Loucy (cell line): ENCODE data around the gene TCP11L1.
A peak's percentile ranks its signal among the peaks of the same experiment; 100 is the strongest.

ENCODE experiments used
- H2AFZ ChIP-seq: fragments of 200-600 bp; sonication (generic); 2 replicates; pipeline ENCODE4 v1.6.0; 2016; ENCODE audit warnings: antibody characterized with exemption, mild to moderate bottlenecking, low read length, moderate library complexity
- H3F3A ChIP-seq: fragments of 200-600 bp; 2 replicates; pipeline ENCODE4 v1.6.0; 2016; ENCODE audit warnings: antibody characterized with exemption, low read depth, mild to moderate bottlenecking
- H3K27me3 ChIP-seq: fragments of 200-600 bp; sonication (generic); 2 replicates; pipeline ENCODE4 v1.6.1; 2014; ENCODE audit warnings: low read length, mild to moderate bottlenecking; ENCODE audit not compliant: insufficient read depth, poor library complexity, severe bottlenecking
- H3K36me3 ChIP-seq: fragments of 200-600 bp; sonication (generic); 2 replicates; pipeline ENCODE4 v1.6.1; 2016; ENCODE audit warnings: low read length; ENCODE audit not compliant: insufficient read depth
- H3K4me1 ChIP-seq: fragments of 200-600 bp; sonication (generic); 2 replicates; pipeline ENCODE4 v1.5.1; 2014; ENCODE audit warnings: low read length, mild to moderate bottlenecking; ENCODE audit not compliant: insufficient read depth, poor library complexity, severe bottlenecking
- H3K4me2 ChIP-seq: fragments of 200-600 bp; sonication (generic); 2 replicates; pipeline ENCODE4 v1.6.0; 2014; ENCODE audit warnings: antibody characterized with exemption, low read length, low read depth, mild to moderate bottlenecking; ENCODE audit not compliant: poor library complexity, severe bottlenecking
- H3K4me3 ChIP-seq: fragments of 200-600 bp; sonication (generic); 2 replicates; pipeline ENCODE4 v1.5.1; 2014; ENCODE audit warnings: low read length, mild to moderate bottlenecking, mixed read lengths; ENCODE audit not compliant: poor library complexity, severe bottlenecking
- H3K79me2 ChIP-seq: fragments of 200-600 bp; sonication (generic); 2 replicates; pipeline ENCODE4 v1.6.1; 2014; ENCODE audit warnings: low read length; ENCODE audit not compliant: insufficient read depth
- H3K9ac ChIP-seq: fragments of 200-600 bp; sonication (generic); 2 replicates; pipeline ENCODE4 v1.6.0; 2014; ENCODE audit warnings: mild to moderate bottlenecking, low read depth, low read length, moderate library complexity; ENCODE audit not compliant: poor library complexity, severe bottlenecking
- H3K9me2 ChIP-seq: fragments of 200-600 bp; sonication (generic); replicated peaks from 2 replicates; pipeline ENCODE4 v1.6.1; 2016; ENCODE audit warnings: low read depth, low read length, mixed read lengths
- H3K9me3 ChIP-seq: fragments of 200-600 bp; sonication (generic); 2 replicates; pipeline ENCODE4 v1.6.1; 2014; ENCODE audit warnings: mild to moderate bottlenecking, antibody characterized with exemption, low read length, low read depth; ENCODE audit not compliant: insufficient read depth
- H4K20me1 ChIP-seq: fragments of 200-600 bp; sonication (generic); 2 replicates; pipeline ENCODE4 v1.6.0; 2014; ENCODE audit warnings: antibody characterized with exemption, low read length, mild to moderate bottlenecking; ENCODE audit not compliant: insufficient read depth, poor library complexity, severe bottlenecking
- EZH2phosphoT487 ChIP-seq: fragments of 200-600 bp; IDR thresholded peaks from 2 replicates; pipeline ENCODE4 v1.6.1; 2018; ENCODE audit warnings: antibody characterized with exemption, mild to moderate bottlenecking, moderate library complexity, borderline replicate concordance
- TF ChIP-seq, protein P1 (sequence below): fragments of 200-600 bp; sonication (generic); conservative IDR thresholded peaks from 2 replicates; pipeline ENCODE4 v1.5.1; 2014; ENCODE audit warnings: mild to moderate bottlenecking, antibody characterized with exemption, low read length

TCP11L1 gene

DNA sequence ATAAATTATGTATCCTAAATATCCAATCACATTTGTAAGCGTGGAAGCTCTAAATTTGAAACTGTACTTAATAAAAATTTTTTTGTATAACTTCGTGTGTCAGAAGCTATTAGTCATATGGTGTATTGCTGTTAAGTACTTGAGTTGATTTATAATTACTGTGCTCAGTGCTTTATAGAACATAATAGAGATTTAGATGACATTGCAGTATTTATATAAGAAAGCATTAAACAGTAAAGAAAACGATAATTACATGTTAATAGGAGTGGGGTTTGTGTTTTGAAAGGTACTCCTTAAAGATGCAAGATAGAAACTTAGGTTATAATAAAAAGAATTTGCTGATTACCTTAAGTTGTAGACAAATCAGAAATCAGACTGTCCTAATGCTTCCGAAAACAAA, 5.9 kb upstream of the TCP11L1 start:
- Histone ChIP-seq H4K20me1 (no peaks in the 10 kb centered on the region), H3F3A (no peaks in the 10 kb centered on the region), H3K9ac (no peak overlapping the region), H3K4me3 (no peak overlapping the region), H3K27me3 (no peaks in the 10 kb centered on the region), H3K4me1 (peaks cover 3% of the 10 kb centered on the region), H3K36me3 (no peaks in the 10 kb centered on the region), H3K4me2 (no peak overlapping the region), H3K9me2 (no peaks in the 10 kb centered on the region), H3K79me2 (no peaks in the 10 kb centered on the region), H3K9me3 (no peaks in the 10 kb centered on the region), H2AFZ (no peak overlapping the region)
- TF ChIP-seq, protein P1, sequence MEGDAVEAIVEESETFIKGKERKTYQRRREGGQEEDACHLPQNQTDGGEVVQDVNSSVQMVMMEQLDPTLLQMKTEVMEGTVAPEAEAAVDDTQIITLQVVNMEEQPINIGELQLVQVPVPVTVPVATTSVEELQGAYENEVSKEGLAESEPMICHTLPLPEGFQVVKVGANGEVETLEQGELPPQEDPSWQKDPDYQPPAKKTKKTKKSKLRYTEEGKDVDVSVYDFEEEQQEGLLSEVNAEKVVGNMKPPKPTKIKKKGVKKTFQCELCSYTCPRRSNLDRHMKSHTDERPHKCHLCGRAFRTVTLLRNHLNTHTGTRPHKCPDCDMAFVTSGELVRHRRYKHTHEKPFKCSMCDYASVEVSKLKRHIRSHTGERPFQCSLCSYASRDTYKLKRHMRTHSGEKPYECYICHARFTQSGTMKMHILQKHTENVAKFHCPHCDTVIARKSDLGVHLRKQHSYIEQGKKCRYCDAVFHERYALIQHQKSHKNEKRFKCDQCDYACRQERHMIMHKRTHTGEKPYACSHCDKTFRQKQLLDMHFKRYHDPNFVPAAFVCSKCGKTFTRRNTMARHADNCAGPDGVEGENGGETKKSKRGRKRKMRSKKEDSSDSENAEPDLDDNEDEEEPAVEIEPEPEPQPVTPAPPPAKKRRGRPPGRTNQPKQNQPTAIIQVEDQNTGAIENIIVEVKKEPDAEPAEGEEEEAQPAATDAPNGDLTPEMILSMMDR, result no peak
- no peak for TF ChIP-seq EZH2phosphoT487

DNA sequence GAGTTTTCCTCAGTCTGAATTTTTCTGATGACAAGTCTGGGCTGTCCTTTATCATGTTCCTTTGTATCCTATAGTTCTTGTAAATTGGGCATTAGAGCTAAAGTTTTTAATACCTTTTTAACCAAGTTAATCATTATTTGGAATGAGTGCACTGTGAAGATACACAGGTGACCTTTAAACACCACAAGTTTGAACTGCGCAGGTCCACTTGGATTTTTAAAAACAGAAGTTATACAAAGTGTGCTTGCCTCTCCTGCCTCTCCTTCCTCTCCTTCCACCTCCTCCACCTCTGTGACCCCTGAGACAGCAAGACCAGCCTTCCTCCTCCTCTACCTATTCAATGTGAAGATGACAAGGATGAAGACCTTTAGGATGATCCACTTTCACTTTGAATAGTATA, 4.4 kb upstream of the TCP11L1 start:
- H3K9me3 ChIP-seq, result no peaks in the 10 kb centered on the region
- no peaks in the 10 kb centered on the region for H4K20me1 ChIP-seq
- peaks cover 2% of the 10 kb centered on the region; the same call in 1 of the 2 replicates for H3K79me2 ChIP-seq
- H2AFZ ChIP-seq, result peak overlapping the region; percentile 70; the same call in 1 of the 2 replicates
- no peaks in the 10 kb centered on the region for H3F3A ChIP-seq
- H3K27me3 ChIP-seq, result no peaks in the 10 kb centered on the region
- no peak overlapping the region for H3K4me3 ChIP-seq
- H3K36me3 ChIP-seq, result no peaks in the 10 kb centered on the region
- peaks cover 3% of the 10 kb centered on the region for H3K4me1 ChIP-seq
- H3K4me2 ChIP-seq, result no peak overlapping the region
- H3K9me2 ChIP-seq, result no peaks in the 10 kb centered on the region
- no peak overlapping the region for H3K9ac ChIP-seq
- no peak for TF ChIP-seq EZH2phosphoT487
- TF ChIP-seq, protein P1, result no peak

DNA sequence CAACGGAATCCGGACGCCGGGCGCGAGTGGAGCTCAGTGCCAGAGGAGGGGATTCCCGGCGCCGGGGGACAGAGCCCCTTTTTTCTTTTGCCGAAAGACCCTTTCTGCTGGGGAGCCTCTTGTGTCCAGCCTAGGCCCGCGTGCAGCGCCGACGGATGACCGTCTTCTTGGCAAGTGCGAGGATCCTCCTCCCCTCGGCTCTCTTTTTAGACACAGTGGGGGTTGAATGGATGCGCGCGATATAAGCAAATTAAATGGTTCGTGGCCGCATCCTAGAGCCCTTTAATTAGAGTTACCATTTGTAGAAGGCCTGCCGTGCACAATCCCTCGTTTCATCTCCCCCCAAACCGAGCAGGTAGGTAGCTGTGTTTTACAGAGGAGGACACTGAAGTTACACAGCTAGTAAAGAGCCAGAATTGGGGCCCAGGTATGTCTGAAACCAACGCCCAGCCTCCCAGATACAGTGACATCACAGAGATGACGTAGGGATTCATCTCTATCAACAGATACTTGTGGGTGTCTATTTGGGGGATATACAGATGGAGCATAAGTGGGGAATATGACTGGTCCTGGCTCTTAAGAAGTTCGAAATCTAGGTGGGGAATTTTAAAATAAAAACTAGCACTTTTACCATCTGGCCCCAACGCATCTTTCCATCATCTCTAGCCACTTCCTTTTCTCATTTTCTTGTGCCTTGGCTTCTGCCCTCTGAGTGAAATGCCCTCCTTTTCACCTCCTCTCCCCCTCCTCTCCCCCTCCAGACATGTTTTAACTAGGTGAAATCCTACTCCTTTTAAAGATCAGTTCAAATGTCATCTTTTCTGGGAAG, 875 bp downstream of the TCP11L1 start:
- peak overlapping the region; percentile 84 for H3K4me2 ChIP-seq
- no peaks in the 10 kb centered on the region for H3K9me3 ChIP-seq
- no peaks in the 10 kb centered on the region for H4K20me1 ChIP-seq
- H3K4me1 ChIP-seq, result peaks cover 23% of the 10 kb centered on the region
- no peak for TF ChIP-seq EZH2phosphoT487
- TF ChIP-seq, protein P1, result no peak
- peak overlapping the region; percentile 84 for H3K4me3 ChIP-seq
- H3K9me2 ChIP-seq, result no peaks in the 10 kb centered on the region
- H3K36me3 ChIP-seq, result peaks cover 5% of the 10 kb centered on the region; the same call in 1 of the 2 replicates
- H3K9ac ChIP-seq, result peak overlapping the region; percentile 79
- H3K27me3 ChIP-seq, result no peaks in the 10 kb centered on the region
- H2AFZ ChIP-seq, result peak overlapping the region; percentile 94
- H3F3A ChIP-seq, result no peaks in the 10 kb centered on the region
- peaks cover 33% of the 10 kb centered on the region for H3K79me2 ChIP-seq
